Testis (tissue), 3 donors: ENCODE data around the gene RAB34. TPM values are rescaled to one million over a fixed set of nuclear protein-coding genes. Genes with fewer than 3 reads are reported as not detected.

Experiments used
- DNase-seq: peaks from one replicate; pipeline ENCODE4 v3.0.0-alpha.2; 2019
- H3K27ac ChIP-seq, 2 donors: fragments of 200-600 bp; sonication (generic); one replicate each; pipeline ENCODE4 v1.5.1; 2019
- H3K27me3 ChIP-seq: fragments of 200-600 bp; sonication (generic); one replicate; pipeline ENCODE4 v1.5.1; 2019
- H3K36me3 ChIP-seq: fragments of 200-600 bp; sonication (generic); one replicate; pipeline ENCODE4 v1.5.1; 2017; ENCODE audit warnings: low read depth; ENCODE audit errors: missing control alignments
- H3K4me1 ChIP-seq: fragments of 200-600 bp; sonication (generic); one replicate; pipeline ENCODE4 v1.5.1; 2019
- H3K4me3 ChIP-seq, 2 donors: fragments of 200-600 bp; sonication (generic); one replicate each; pipeline ENCODE4 v1.5.1; 2017 to 2019
- H3K9me3 ChIP-seq: fragments of 200-600 bp; sonication (generic); one replicate; pipeline ENCODE4 v1.5.1; 2017
- POLR2A ChIP-seq: fragments of 450-650 bp; IDR thresholded peaks from one replicate; pipeline ENCODE4 v1.6.1; 2017; ENCODE audit warnings: antibody characterized with exemption, mild to moderate bottlenecking, moderate library complexity
- WGBS, 2 donors: methylation state at CpG; one replicate each; pipeline ENCODE4 v1.1.5; 2018; 5-methylcytosine and 5-hydroxymethylcytosine counted together
- intact Hi-C: fragments of 100-400 bp; cut with DNase I; formaldehyde crosslinking; loops from one replicate; pipeline ENCODE4 v1.15.1; 2023; ENCODE audit warnings: low total_unique reads
- polyA plus RNA-seq: library from polyadenylated mRNA; stranded (reverse); fragments of 350-450 nt; fragmentation: Illumina TruSeq; extraction: RNeasy Lipid Tissue Mini Kit (QIAGEN cat#74804); gene quantifications from one replicate; pipeline ENCODE4 v1.2.3, GENCODE V29; 2014; ENCODE audit warnings: low read depth, low replicate concordance; ENCODE audit not compliant: insufficient read depth
- total RNA-seq, 2 donors: library from RNA; depleted of rRNA; stranded (reverse); fragments of >200 nt; gene quantifications; one replicate each; pipeline ENCODE4 v1.2.3, GENCODE V29; 2016
- TF ChIP-seq, protein P1 (sequence below), 3 experiments: fragments of 450-650 bp in 2 of 3; fragments of 200-600 bp in 1 of 3; sonication (generic) in 1 of 3; IDR thresholded peaks; one replicate each; pipeline ENCODE4 v1.5.1; 2016 to 2019; ENCODE audit warnings: antibody characterized with exemption in 3 of 3, mild to moderate bottlenecking in 2 of 3, moderate library complexity in 1 of 3

RAB34 gene
- total and polyA plus RNA-seq, 3 donors from 2014 or later = 30.4 to 47.3 (median 42.1) TPM

DNA sequence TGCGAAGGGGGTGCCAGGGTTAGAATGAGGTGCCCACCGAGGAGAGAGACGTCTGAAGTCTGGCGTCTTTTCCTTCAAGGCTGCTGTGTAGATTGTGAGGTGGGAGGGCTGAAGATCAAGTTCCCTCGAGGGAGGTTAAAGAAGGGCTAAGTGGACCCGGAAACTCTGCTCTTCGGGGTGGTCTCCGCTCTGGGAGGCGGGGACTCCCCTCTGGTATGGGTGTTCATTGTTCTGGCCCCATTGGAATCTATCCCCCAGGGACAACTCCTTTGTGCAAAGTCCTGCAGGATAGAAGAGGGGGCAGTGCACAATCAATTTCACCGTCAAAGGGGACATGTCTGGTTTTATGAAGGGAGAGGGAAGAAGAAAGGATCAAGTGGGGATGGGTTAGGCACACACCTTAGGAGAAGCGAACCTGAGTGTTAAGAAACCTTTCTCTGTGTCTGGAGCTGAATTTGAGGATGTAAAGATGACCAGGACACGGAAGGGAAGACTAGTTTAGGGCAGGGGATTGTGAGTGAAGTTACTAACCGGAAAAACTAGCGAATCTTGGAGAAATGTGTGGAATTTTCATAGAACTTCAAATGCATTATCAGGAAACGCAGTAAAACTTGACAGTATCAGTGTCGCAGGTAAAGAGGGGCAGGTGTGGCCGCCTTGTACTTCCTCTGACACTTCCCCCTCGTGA, 809 bp upstream of the RAB34 start:
- 17 to 20% methylated on average over 17 to 18 of the region's 18 CpGs for WGBS, 2 donors
- Histone ChIP-seq H3K27me3 (no peaks in the 10 kb centered on the region), H3K36me3 (no peaks in the 10 kb centered on the region), H3K9me3 (no peaks in the 10 kb centered on the region), H3K27ac (peak overlapping the region; percentile 89 to 92), H3K4me3 (peak overlapping the region; percentile 67 to 71), H3K4me1 (peaks cover 45% of the 10 kb centered on the region)
- DNase-seq = no peak
- TF ChIP-seq, protein P1, sequence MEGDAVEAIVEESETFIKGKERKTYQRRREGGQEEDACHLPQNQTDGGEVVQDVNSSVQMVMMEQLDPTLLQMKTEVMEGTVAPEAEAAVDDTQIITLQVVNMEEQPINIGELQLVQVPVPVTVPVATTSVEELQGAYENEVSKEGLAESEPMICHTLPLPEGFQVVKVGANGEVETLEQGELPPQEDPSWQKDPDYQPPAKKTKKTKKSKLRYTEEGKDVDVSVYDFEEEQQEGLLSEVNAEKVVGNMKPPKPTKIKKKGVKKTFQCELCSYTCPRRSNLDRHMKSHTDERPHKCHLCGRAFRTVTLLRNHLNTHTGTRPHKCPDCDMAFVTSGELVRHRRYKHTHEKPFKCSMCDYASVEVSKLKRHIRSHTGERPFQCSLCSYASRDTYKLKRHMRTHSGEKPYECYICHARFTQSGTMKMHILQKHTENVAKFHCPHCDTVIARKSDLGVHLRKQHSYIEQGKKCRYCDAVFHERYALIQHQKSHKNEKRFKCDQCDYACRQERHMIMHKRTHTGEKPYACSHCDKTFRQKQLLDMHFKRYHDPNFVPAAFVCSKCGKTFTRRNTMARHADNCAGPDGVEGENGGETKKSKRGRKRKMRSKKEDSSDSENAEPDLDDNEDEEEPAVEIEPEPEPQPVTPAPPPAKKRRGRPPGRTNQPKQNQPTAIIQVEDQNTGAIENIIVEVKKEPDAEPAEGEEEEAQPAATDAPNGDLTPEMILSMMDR (IDR thresholded peaks at IDR 0.05) = no peak
- TF ChIP-seq POLR2A = no peak
- intact Hi-C loops = no loop called here

DNA sequence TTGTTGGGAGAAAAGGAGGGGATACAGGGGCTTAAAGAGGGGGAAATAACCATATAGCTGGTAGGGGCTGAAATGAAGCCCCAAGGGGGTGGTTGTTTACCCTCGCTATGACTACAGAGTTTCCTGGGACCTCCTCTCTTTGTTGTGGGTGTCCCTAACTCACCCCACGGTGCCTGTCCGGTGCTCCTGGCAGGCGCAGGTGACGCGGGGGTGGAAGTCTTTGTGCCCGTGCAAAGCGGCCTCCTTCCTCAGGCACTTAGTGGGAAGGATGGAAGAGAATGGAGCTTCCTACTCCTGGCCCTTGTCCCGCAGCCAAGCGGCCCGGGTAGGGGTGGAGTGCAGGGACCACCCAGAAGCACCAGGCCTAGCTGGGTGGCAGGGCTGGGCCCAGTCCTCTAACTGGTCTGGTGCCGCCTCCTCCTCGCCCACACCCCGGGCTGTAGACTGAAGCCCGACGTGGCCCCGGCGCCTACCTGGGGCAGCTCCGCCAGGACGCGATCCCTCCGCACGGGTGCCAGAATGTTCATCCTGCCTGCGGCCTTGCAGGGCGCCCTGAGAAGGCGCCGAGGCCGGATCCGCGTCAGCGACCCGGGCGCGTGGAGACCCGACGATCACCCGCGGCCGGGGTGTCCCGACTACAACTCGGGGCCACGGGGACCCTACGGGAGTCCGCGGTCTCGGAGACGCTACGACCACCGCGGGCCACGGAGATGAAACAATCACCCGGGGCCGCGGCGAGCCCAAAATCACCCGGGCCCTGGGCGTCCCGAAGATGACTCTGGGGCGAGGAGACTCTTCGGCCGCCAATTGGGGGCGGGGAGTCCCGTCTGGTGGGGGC, 709 bp downstream of the RAB34 start:
- Histone ChIP-seq H3K4me3 (peak overlapping the region; percentile 67 to 71), H3K9me3 (no peaks in the 10 kb centered on the region), H3K4me1 (peaks cover 47% of the 10 kb centered on the region), H3K27ac (peak overlapping the region; percentile 89 to 92), H3K27me3 (no peaks in the 10 kb centered on the region), H3K36me3 (no peaks in the 10 kb centered on the region)
- intact Hi-C loops = no loop called here
- WGBS, 2 donors = 8 to 33% methylated on average over 1 to 43 of the region's 63 CpGs
- DNase-seq = no peak
- TF ChIP-seq, protein P1 (IDR thresholded peaks at IDR 0.05) = no peak
- TF ChIP-seq POLR2A = no peak

DNA sequence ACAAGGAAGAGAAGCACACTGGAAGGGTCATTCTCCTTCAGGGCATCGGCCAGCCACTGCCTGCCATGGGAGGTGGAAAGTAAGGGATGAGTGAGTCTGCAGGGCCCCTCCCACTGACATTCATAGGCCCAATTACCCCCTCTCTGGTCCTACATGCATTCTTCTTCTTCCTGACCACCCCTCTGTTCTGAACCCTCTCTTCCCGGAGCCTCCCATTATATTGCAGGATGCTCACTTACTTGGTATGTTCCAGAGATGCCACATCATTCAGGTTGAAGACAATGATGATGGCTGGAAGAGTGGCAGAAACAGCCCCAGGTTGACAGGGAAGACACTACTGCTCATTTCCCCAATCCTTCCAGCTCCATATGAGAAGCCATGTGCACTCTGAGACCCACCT, 2.5 kb downstream of the RAB34 start:
- no peak overlapping the region for H3K4me3 ChIP-seq
- no peaks in the 10 kb centered on the region for H3K36me3 ChIP-seq
- DNase-seq = no peak
- WGBS, 2 donors = 93 to 99% methylated on average over 2 of the region's 2 CpGs
- no peak overlapping the region for H3K27ac ChIP-seq
- intact Hi-C loops = no loop called here
- H3K9me3 ChIP-seq = no peaks in the 10 kb centered on the region
- H3K27me3 ChIP-seq = no peaks in the 10 kb centered on the region
- peaks cover 39% of the 10 kb centered on the region for H3K4me1 ChIP-seq
- TF ChIP-seq POLR2A = no peak
- TF ChIP-seq, protein P1 (IDR thresholded peaks at IDR 0.05) = no peak

DNA sequence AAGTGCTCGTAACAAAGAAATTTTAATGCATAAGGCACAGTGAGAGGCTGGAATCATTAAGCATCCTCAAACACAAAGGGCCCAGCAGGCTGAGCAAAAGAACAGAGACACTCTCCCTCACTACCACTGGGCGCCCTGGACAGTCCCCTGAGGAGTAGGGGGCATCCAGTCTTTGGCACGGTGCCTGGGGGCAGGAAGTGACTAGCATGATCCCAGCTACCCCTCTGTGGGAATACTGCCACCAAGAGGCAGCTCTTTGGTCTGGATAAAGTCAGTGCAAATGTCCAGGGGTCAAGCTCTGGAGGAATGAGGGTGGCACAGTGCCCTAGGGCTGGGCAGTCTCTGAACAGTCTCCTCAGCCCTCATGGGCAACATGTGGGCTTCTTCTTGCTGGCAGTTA, 3.4 kb downstream of the RAB34 start:
- intact Hi-C loops = no loop called here
- TF ChIP-seq, protein P1 (IDR thresholded peaks at IDR 0.05) = no peak
- no peak for TF ChIP-seq POLR2A

More for the DNA sequence above, 3.4 kb downstream of the RAB34 start:
- H3K36me3 ChIP-seq = no peaks in the 10 kb centered on the region
- no peak for DNase-seq
- H3K9me3 ChIP-seq = no peaks in the 10 kb centered on the region
- no peak overlapping the region for H3K27ac ChIP-seq
- no peak overlapping the region for H3K4me3 ChIP-seq
- H3K27me3 ChIP-seq = no peaks in the 10 kb centered on the region
- H3K4me1 ChIP-seq = peaks cover 45% of the 10 kb centered on the region
- WGBS, 2 donors = 90 to 92% methylated on average over 2 to 3 of the region's 3 CpGs
